ENCODE measurements around the gene NTNG1. TPM values are rescaled to one million over a fixed set of nuclear protein-coding genes. Genes with fewer than 3 reads are reported as not detected.

Gene NTNG1
- total RNA-seq, 1 donor from 2014 or later = 0.79 TPM

- peaks cover 2% of the 10 kb centered on the region for H3K36me3 Mint-ChIP-seq
- no peaks in the 10 kb centered on the region for H3K27me3 ChIP-seq
- H3K9me3 ChIP-seq (ENCODE audit: low read depth) = no peaks in the 10 kb centered on the region
- no peaks in the 10 kb centered on the region for H3K9me3 Mint-ChIP-seq
- no peak overlapping the region for H3K4me3 ChIP-seq
- no peak overlapping the region for H3K27ac ChIP-seq
- H4K20me1 ChIP-seq (ENCODE audit: low read depth) = no peaks in the 10 kb centered on the region
- DNase-seq (ENCODE audit: low spot score) = no peak
- no peak for TF ChIP-seq EZH2 (IDR thresholded peaks at IDR 0.05)
- TF ChIP-seq CTCF (IDR thresholded peaks at IDR 0.05) = no peak
- no peak for TF ChIP-seq EZH2phosphoT487 (IDR thresholded peaks at IDR 0.05)
- H3K4me3 Mint-ChIP-seq = no peak overlapping the region
- H3K9ac ChIP-seq = no peak overlapping the region
- no peaks in the 10 kb centered on the region for H3F3A ChIP-seq (ENCODE audit: low read depth)
- H3K4me1 Mint-ChIP-seq = no peaks in the 10 kb centered on the region
- no peaks in the 10 kb centered on the region for H3K4me1 ChIP-seq
- no peaks in the 10 kb centered on the region for H3K36me3 ChIP-seq
- H3K4me2 ChIP-seq = no peak overlapping the region
- no peaks in the 10 kb centered on the region for H3K79me2 ChIP-seq (ENCODE audit: low read depth)
- peaks cover 2% of the 10 kb centered on the region for H3K27me3 Mint-ChIP-seq (ENCODE audit: insufficient read depth, low read depth)
- no peak overlapping the region for H3K27ac Mint-ChIP-seq
- no peak overlapping the region for H2AFZ ChIP-seq (replicated peaks)
Measured at GRCh38 chr1:107263291-107263915, 122.6 kb downstream of the NTNG1 start.

GRCh38 chr1:107264007-107264406 lies 123.2 kb downstream of the NTNG1 start:
- Histone ChIP-seq H3K4me3 (no peak overlapping the region), H4K20me1 (ENCODE audit: low read depth) (no peaks in the 10 kb centered on the region), H3K9ac (no peak overlapping the region), H3K27me3 (no peaks in the 10 kb centered on the region), H2AFZ (replicated peaks) (no peak overlapping the region), H3K27ac (no peak overlapping the region), H3F3A (ENCODE audit: low read depth) (no peaks in the 10 kb centered on the region), H3K79me2 (ENCODE audit: low read depth) (no peaks in the 10 kb centered on the region), H3K9me3 (ENCODE audit: low read depth) (no peaks in the 10 kb centered on the region), H3K4me1 (no peaks in the 10 kb centered on the region), H3K4me2 (no peak overlapping the region), H3K36me3 (no peaks in the 10 kb centered on the region)
- Mint-ChIP-seq H3K4me3 (no peak overlapping the region), H3K9me3 (no peaks in the 10 kb centered on the region), H3K27ac (no peak overlapping the region), H3K36me3 (peaks cover 2% of the 10 kb centered on the region), H3K4me1 (no peaks in the 10 kb centered on the region), H3K27me3 (ENCODE audit: insufficient read depth, low read depth) (peaks cover 2% of the 10 kb centered on the region)
- no peak for DNase-seq (ENCODE audit: low spot score)
- TF ChIP-seq EZH2phosphoT487 (IDR thresholded peaks at IDR 0.05) = no peak
- no peak for TF ChIP-seq CTCF (IDR thresholded peaks at IDR 0.05)
- TF ChIP-seq EZH2 (IDR thresholded peaks at IDR 0.05) = no peak

- H3K4me2 ChIP-seq = no peak overlapping the region
- no peak overlapping the region for H2AFZ ChIP-seq (replicated peaks)
- H3K9ac ChIP-seq = no peak overlapping the region
- TF ChIP-seq EZH2phosphoT487 (IDR thresholded peaks at IDR 0.05) = no peak
- no peak for TF ChIP-seq CTCF (IDR thresholded peaks at IDR 0.05)
- TF ChIP-seq EZH2 (IDR thresholded peaks at IDR 0.05) = no peak
- H3F3A ChIP-seq (ENCODE audit: low read depth) = no peaks in the 10 kb centered on the region
- H3K9me3 Mint-ChIP-seq = no peaks in the 10 kb centered on the region
- no peaks in the 10 kb centered on the region for H3K4me1 Mint-ChIP-seq
- no peaks in the 10 kb centered on the region for H3K79me2 ChIP-seq (ENCODE audit: low read depth)
- no peaks in the 10 kb centered on the region for H3K36me3 ChIP-seq
- no peaks in the 10 kb centered on the region for H4K20me1 ChIP-seq (ENCODE audit: low read depth)
- no peaks in the 10 kb centered on the region for H3K27me3 ChIP-seq
- no peaks in the 10 kb centered on the region for H3K4me1 ChIP-seq
- H3K27ac Mint-ChIP-seq = no peak overlapping the region
- H3K9me3 ChIP-seq (ENCODE audit: low read depth) = no peaks in the 10 kb centered on the region
- H3K27me3 Mint-ChIP-seq (ENCODE audit: insufficient read depth, low read depth) = peaks cover 2% of the 10 kb centered on the region
- peaks cover 2% of the 10 kb centered on the region for H3K36me3 Mint-ChIP-seq
- no peak for DNase-seq (ENCODE audit: low spot score)
- no peak overlapping the region for H3K4me3 ChIP-seq
- no peak overlapping the region for H3K4me3 Mint-ChIP-seq
- H3K27ac ChIP-seq = no peak overlapping the region
Measured at GRCh38 chr1:107264561-107264960, 123.7 kb downstream of the NTNG1 start.

All from neural progenitor cell (in vitro differentiated cells).